Measurements from ENCODE around the gene RIMS4.

Gene RIMS4

GRCh38 chr20:44705364-44706094 is 104.8 kb downstream of the RIMS4 start:
- H3K4me3 ChIP-seq (ENCODE audit: low read depth, low read length): no peak overlapping the region
- DNase-seq (ENCODE audit: low read depth): no peak
- no peak for TF ChIP-seq CTCF (IDR thresholded peaks at IDR 0.05; ENCODE audit: control insufficient read depth, extremely low read depth, insufficient read depth)

- no peak overlapping the region for H3K4me3 ChIP-seq (ENCODE audit: low read depth, low read length)
- DNase-seq (ENCODE audit: low read depth): no peak
- no peak for TF ChIP-seq CTCF (IDR thresholded peaks at IDR 0.05; ENCODE audit: control insufficient read depth, extremely low read depth, insufficient read depth)
These were observed 105.8 kb downstream of the RIMS4 start for GRCh38 chr20:44704551-44704971.

DNA sequence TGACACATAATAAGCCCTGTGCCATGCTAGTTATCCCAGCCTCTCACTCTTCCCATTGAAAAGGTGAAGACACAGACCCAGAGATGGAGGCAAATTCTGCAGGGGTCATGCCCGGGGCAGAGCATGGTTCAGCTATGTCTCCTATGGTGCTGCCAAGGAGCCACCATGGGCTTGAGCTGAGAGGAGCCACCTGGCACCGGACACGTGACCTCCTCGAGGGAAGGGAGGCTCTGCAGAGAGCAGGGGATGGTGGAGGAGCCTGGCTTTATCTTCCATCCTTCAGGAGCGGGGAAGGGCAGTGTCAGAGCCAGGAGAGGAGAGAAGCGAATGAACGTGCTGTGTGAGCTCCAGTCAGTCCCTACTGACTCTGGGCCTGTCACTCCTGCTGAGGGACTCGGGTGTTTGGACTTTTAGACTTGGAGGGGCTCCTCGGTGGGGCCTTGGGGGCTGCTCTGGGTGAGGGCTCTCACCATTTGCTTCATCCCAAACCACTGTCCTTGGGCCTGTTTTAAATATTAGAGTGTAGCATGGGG is 106.3 kb downstream of the RIMS4 start:
- TF ChIP-seq CTCF (IDR thresholded peaks at IDR 0.05; ENCODE audit: control insufficient read depth, extremely low read depth, insufficient read depth): no peak
- H3K4me3 ChIP-seq (ENCODE audit: low read depth, low read length): no peak overlapping the region
- DNase-seq (ENCODE audit: low read depth): no peak

GRCh38 chr20:44703183-44703925 is 107.0 kb downstream of the RIMS4 start:
- TF ChIP-seq CTCF (IDR thresholded peaks at IDR 0.05; ENCODE audit: control insufficient read depth, extremely low read depth, insufficient read depth): no peak
- H3K4me3 ChIP-seq (ENCODE audit: low read depth, low read length): no peak overlapping the region
- no peak for DNase-seq (ENCODE audit: low read depth)

- no peak overlapping the region for H3K4me3 ChIP-seq (ENCODE audit: low read depth, low read length)
- no peak for TF ChIP-seq CTCF (IDR thresholded peaks at IDR 0.05; ENCODE audit: control insufficient read depth, extremely low read depth, insufficient read depth)
- no peak for DNase-seq (ENCODE audit: low read depth)
These were observed 107.6 kb downstream of the RIMS4 start for GRCh38 chr20:44702776-44703175.

DNA sequence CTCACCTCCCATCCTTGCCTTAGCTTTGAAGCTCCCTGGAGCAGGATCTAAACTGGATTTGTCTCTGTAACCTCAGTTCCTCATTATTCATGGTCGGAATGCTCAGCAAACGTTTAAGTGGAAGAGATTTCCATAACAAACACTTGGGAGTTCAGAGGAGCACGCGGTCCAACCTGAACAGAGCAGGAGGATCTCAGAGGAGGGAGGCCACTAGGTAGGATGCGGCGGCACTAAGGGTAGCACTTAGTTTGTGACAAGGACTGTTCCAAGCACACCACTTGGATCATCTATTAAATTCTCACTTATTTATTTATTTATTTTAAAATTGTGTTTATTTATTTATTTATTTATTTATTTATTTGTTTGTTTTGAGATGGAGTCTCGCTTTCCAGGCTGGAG is 108.5 kb downstream of the RIMS4 start:
- no peak for TF ChIP-seq CTCF (IDR thresholded peaks at IDR 0.05; ENCODE audit: control insufficient read depth, extremely low read depth, insufficient read depth)

More for the DNA sequence above, 108.5 kb downstream of the RIMS4 start:
- H3K4me3 ChIP-seq (ENCODE audit: low read depth, low read length): no peak overlapping the region
- no peak for DNase-seq (ENCODE audit: low read depth)
